ENCODE measurements around the gene REC114.

REC114 gene

DNA sequence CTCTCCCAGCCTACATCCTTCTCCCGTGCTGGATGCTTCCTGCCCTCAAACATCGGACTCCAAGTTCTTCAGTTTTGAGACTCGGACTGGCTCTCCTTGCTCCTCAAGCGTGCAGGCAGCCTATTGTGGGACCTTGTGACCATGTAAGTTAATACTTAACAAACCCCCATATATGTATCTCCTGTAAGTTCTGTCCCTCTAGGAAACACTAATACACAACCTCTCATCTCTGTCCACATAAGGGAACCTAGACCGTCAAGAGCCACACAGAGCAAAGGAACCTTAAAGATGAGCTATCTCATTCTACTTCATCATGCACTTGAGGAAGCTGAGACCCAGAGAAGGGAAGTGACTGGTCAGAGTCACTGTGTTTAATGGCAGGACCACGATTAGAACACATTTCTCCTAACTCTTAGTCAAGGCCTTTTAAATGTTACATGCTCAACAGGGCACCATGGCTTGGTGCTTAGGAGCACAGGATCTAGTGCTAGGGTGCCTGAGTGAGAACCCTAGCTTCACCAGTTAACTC lies 140.0 kb downstream of the REC114 start:
- no peak for DNase-seq

DNA sequence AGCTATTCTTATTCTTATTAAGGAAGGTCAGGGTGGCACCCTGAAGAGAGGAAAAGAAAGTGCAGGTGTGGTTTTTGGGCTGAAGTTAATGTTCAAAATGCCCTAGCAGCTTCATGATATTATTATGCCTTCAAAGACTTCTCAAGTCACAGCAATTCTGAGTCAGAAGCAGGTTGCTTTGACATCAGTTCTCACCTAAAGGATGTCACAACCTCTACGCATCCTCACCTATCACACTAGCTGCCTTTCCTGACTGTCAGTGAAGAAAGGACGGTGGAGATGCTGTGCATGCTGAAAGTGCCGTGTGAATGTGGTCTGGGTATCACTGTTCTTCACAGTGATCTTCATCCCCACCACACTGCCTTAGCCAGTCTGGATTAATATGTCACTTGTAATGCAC lies 140.6 kb downstream of the REC114 start:
- no peak for DNase-seq

GRCh38 chr15:73584699-73585420 lies 141.9 kb downstream of the REC114 start:
- DNase-seq = no peak

DNA sequence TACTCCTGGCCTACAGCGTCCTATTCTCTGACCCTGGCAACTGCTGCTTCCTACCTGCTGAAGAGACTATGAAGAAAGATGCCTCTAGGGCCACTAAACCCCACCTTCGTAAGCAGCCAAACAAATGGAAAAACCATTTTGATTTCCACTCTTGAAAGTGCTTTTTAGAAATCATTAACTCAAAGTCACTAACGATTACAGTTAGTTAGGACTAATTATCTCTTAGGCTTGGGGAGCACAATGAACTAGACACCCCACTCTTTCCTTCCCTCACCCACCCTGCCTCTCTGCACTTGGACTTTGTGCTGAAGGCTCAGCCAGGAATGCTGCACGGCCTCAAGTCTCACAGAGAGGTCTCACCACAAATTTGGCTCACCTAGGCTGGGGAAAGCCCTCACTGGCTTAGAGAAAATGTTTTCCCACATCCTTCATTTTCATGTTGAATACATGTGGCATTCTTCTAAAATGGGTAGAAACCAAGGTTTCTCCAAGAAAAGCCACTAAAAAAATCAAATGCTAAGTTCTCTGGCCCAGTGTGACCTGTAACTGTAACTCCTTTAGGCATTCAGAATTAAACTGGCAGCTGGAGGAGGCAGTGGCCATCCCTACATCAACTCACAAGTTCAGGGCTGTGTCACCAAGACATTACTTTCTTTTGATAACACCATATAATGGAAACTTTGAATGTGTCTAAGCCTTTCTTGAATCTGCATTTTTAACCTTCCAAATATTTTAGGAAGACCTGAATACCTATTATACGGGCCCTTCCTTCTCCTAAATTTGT lies 143.1 kb downstream of the REC114 start:
- no peak for DNase-seq

- no peak for DNase-seq
Measured at GRCh38 chr15:73589766-73590165, 146.8 kb downstream of the REC114 start.

DNA sequence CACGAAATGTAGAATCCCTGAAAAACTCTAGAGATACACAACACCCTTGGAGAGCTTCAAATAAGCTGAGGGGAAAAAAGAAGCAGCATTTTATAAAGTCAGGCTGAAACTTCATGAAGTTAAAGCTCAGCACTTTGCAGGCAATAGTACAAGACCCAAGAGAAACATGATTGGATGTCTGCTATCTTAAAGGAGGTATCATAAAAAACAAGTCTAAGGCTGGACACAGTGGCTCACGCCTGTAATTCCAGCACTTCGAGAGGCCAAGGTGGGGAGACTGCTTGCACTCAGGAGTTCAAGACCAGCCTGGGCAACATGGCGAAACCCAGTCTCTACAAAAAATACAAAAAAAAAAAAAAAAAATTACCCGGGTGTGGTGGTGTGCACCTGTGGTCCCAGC lies 147.3 kb downstream of the REC114 start:
- DNase-seq = no peak

DNA sequence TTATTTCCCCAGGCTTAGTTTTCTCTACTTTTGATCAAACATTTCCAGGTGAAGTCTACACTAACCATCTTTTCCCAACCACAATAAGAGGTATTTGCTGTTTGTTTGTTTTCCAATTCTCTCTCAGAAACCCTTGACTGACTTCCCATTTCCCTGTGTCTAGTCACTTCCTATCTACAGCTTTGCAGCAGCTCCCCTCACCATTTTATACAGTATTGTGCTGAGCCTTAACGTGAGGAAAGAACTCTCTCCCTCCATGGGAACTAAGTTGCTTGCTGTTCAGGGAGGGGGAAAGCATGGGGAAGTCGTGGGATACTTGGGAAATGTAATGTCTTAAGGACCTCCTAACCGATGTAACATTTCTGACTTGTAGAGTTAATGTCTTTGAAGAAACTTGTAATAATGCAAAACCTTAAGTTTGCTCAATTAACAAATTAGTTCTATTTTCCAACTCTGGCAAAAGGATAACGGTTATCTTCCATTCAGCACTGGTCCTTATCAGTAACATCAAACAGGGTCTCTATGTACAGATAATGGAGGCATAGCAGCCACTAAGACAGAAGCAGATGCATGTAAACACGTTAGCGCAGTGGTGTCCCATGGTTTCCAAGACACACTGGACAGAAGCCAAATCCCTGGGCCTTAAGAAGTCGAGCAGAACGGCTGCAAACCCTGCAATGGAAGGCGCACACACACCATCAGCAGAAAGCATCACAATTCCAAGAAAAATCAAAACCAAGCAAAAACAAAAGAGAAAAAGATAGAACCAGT lies 150.5 kb downstream of the REC114 start:
- no peak for DNase-seq

DNA sequence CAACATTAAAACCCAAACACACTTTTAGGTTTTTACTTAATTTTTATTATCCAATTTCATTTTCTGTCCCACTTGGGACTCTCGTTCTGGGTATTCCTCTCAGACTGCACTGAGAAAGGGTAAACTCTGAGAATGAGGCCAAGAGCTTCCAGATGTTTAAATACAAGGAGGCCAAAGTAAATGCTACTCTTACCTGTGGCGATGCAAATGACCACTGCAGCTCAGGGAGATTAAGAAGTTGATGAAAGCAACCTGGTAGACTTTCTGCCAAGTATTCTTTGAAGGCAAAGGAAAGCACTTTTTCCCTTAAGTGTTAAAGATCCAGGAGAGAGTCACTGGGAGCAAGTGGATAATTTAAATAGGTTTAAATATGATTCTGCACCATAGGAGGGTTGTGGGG lies 151.1 kb downstream of the REC114 start:
- no peak for DNase-seq

DNA sequence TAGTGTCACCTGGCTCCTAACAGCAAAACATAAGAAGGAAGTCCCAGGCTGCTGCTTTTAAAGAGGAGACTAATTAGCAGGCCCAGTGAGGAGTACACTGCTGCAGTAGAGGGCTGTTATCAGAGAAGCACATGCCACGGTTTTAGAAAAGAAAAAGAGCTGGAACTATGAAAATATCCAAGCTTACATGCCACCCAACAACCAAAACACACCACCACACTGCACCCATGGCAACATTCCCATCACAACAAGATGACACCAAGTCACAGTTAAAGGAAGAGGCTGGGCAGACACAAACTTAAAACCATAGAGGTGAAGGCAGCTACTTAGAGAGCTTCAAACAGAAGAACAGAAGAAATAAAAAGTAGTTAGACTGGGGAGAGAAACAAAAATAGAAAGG lies 153.2 kb downstream of the REC114 start:
- DNase-seq = no peak

GRCh38 chr15:73597036-73597638 lies 154.2 kb downstream of the REC114 start:
- no peak for DNase-seq

DNA sequence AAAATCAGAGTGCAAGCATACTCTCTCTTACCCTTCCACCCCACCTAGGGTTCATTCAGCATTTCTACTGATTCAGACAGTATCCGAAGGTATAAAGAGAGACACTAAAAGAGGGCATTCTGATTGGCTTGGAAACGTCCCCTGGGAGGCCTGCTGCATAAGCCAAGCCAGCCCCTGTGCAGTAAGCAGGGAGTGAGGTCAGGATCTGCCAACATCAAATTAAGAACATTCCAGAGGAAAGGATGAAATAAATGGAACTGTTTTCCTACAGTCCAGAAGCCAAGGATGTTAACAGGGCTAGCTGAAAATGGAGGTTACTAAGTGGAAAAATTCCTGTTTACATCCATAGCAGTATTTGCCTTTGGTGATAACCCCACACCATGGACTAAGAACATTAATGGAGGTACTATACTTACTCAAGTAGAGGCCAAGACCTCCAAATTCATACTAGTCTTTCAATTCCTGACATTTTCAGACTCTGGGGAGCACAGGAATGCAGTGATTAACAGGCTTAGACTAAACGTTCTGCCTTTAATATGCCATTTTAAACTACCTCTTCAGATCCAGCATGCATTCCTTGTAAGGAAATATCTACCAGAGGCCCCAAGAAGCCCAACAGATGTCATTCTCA lies 155.7 kb downstream of the REC114 start:
- no peak for DNase-seq

- DNase-seq = no peak
Measured at GRCh38 chr15:73599934-73600333, 157.0 kb downstream of the REC114 start.

- DNase-seq = no peak
Measured at GRCh38 chr15:73600413-73601335, 157.7 kb downstream of the REC114 start.

- DNase-seq = no peak
Measured at GRCh38 chr15:73601451-73602445, 158.8 kb downstream of the REC114 start.

DNA sequence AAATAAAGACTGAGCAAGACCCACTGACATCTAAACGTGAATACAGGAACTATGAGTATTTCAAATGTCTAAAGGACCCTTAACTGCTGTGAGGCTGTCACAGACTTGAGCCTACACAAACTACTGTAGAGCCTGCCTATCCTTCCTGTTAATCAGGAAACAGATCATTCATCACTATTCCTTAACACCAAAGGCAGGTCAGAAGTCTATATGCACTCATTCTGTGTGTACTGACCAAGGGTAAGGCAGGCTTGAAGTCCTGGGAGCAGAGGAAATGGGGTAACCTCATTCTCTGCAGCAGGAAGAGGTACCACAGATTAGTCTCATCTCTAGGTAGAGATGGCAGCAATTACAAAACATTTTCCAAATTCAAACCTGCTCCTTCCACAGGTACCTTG lies 159.5 kb downstream of the REC114 start:
- no peak for DNase-seq

GRCh38 chr15:73602992-73603391 lies 160.0 kb downstream of the REC114 start:
- no peak for DNase-seq

- no peak for DNase-seq
Measured at GRCh38 chr15:73604477-73604876, 161.5 kb downstream of the REC114 start.

DNA sequence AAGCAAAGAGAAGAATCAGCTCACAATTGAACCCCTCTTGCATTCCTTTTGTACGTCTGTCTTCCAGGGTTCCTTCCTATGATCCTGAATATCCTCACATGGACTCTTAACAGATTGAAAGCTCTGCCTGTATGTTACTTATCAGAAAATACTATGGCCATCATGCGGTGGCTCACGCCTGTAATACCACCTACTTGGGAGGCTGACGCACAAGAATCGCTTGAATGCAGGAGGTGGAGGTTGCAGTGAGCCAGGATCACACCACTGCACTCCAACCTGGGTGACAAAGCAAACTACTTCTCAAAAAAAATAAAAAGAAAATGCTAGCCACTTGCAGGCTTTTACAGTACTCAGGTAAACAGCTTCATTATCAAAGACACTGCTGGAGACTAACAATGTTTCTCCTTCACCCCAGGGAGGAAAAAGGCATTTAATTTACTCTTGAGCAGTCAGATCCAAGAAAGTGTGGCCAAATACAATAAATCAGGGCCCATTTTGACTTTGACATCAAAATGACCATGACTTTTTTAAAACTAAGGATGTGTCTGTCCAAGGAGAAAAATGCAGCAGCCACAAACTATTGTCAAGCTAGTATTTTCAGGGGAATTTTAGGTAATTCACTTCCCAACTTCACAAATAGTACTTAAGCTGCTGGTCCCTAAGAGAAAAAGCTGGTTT lies 162.9 kb downstream of the REC114 start:
- DNase-seq = no peak

- DNase-seq = no peak
Measured at GRCh38 chr15:73607405-73607804, 164.4 kb downstream of the REC114 start.
